Naive B cell (primary cell): ENCODE results near the gene EXOC6B. TPM values are rescaled to one million over a fixed set of nuclear protein-coding genes. Genes with fewer than 3 reads are reported as not detected.

Experiments used
- ATAC-seq, 2 donors: fragments of 150-1000 bp; cut with Tn5 transposase; 2 replicates each; pipeline ENCODE4 v1.10.0; 2021; ENCODE audit warnings: low read depth in 2 of 2, mild to moderate bottlenecking in 2 of 2, moderate library complexity in 2 of 2
- DNase-seq: peaks from one replicate; pipeline ENCODE4 v3.0.0; 2022
- H3K27ac Mint-ChIP-seq, 6 donors: one replicate each; pipeline ENCODE4 v1.8.0; 2020 to 2022; ENCODE audit warnings: mild to moderate bottlenecking in 6 of 6, mixed read lengths in 6 of 6, moderate library complexity in 5 of 6, inconsistent platforms in 2 of 6
- H3K27me3 Mint-ChIP-seq, 3 donors: one replicate each; pipeline ENCODE4 v1.8.0; 2021 to 2022; ENCODE audit warnings: mixed read lengths in 3 of 3, mild to moderate bottlenecking in 1 of 3
- H3K36me3 Mint-ChIP-seq, 2 donors: one replicate each; pipeline ENCODE4 v1.8.0; 2020 to 2022; ENCODE audit warnings: mixed read lengths in 2 of 2, inconsistent platforms in 1 of 2, mild to moderate bottlenecking in 1 of 2
- H3K4me1 Mint-ChIP-seq, 3 donors: one replicate each; pipeline ENCODE4 v1.8.0; 2020 to 2022; ENCODE audit warnings: mixed read lengths in 3 of 3, inconsistent platforms in 1 of 3, mild to moderate bottlenecking in 1 of 3, moderate library complexity in 1 of 3
- H3K4me3 Mint-ChIP-seq, 8 donors: one replicate each; pipeline ENCODE4 v1.8.0; 2020 to 2022; ENCODE audit warnings: mild to moderate bottlenecking in 8 of 8, mixed read lengths in 8 of 8, moderate library complexity in 8 of 8, inconsistent platforms in 2 of 8
- H3K9me3 Mint-ChIP-seq, 7 donors: one replicate each; pipeline ENCODE4 v1.8.0; 2020 to 2022; ENCODE audit warnings: mixed read lengths in 7 of 7, mild to moderate bottlenecking in 5 of 7, inconsistent platforms in 2 of 7, moderate library complexity in 1 of 7
- polyA plus RNA-seq, 6 donors: library from polyadenylated mRNA; unstranded; fragments of 300-500 nt; fragmentation: Illumina TruSeq; gene quantifications; one replicate each; pipeline ENCODE4 v1.2.3, GENCODE V29; 2021; ENCODE audit warnings: low read depth in 6 of 6

The EXOC6B gene
- polyA plus RNA-seq, 6 donors from 2014 or later, result 1.8 to 3.0 (median 2.6) TPM; not detected in 1

- peaks cover 0 to 18% (median 3%) of the 10 kb centered on the region in 7 donors for H3K9me3 Mint-ChIP-seq
- no peak for ATAC-seq
- H3K36me3 Mint-ChIP-seq, result peaks cover 4 to 17% of the 10 kb centered on the region in 2 donors
- DNase-seq, result no peak
- no peak overlapping the region for H3K4me3 Mint-ChIP-seq
- no peak overlapping the region for H3K27ac Mint-ChIP-seq
- no peaks in the 10 kb centered on the region for H3K4me1 Mint-ChIP-seq
- no peaks in the 10 kb centered on the region for H3K27me3 Mint-ChIP-seq
Measured at GRCh38 chr2:72172478-72172877, 653.4 kb downstream of the EXOC6B start.

GRCh38 chr2:72166279-72166678 is 659.6 kb downstream of the EXOC6B start:
- Mint-ChIP-seq H3K36me3 (no peaks in the 10 kb centered on the region), H3K9me3 (peaks cover 0 to 18% (median 3%) of the 10 kb centered on the region in 7 donors), H3K4me3 (no peak overlapping the region), H3K4me1 (no peaks in the 10 kb centered on the region), H3K27me3 (peaks cover 18 to 26% (median 24%) of the 10 kb centered on the region in 3 donors), H3K27ac (no peak overlapping the region)
- ATAC-seq (no peak), DNase-seq (no peak)

DNA sequence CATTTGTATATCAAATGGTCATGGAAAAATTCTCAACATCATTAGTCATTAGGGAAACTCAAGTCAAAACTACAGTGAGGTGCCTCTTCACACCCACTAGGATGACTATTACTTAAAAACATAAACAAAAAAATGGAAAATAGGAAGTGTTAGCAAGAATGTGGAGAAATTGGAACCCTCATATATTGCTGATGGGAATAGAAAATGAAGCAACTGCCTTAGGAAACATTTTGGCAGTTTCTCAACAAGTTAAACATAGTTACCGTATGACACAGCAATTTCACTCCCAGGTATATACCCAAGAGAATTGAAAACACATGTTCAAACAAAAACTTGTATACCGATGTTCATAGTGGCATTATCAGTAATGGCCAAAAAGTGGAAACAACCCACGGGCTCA is 660.0 kb downstream of the EXOC6B start:
- Mint-ChIP-seq H3K4me1 (no peaks in the 10 kb centered on the region), H3K27me3 (peaks cover 23 to 31% (median 29%) of the 10 kb centered on the region in 3 donors), H3K4me3 (no peak overlapping the region), H3K36me3 (no peaks in the 10 kb centered on the region), H3K27ac (no peak overlapping the region), H3K9me3 (peaks cover 0 to 18% (median 3%) of the 10 kb centered on the region in 7 donors)
- no peak for ATAC-seq
- DNase-seq, result no peak

- Mint-ChIP-seq H3K4me3 (no peak overlapping the region), H3K4me1 (no peaks in the 10 kb centered on the region), H3K9me3 (no peaks in the 10 kb centered on the region), H3K27ac (no peak overlapping the region), H3K27me3 (peaks cover 36 to 44% (median 39%) of the 10 kb centered on the region in 3 donors), H3K36me3 (no peaks in the 10 kb centered on the region)
- ATAC-seq, result no peak
- no peak for DNase-seq
Measured at GRCh38 chr2:72162574-72162973, 663.3 kb downstream of the EXOC6B start.

GRCh38 chr2:72159211-72159993 is 666.4 kb downstream of the EXOC6B start:
- Mint-ChIP-seq H3K4me3 (no peak overlapping the region), H3K9me3 (peaks cover 0 to 3% (median 0%) of the 10 kb centered on the region in 7 donors)

GRCh38 chr2:72157871-72158771 is 667.7 kb downstream of the EXOC6B start:
- no peak overlapping the region for H3K4me3 Mint-ChIP-seq
- peaks cover 0 to 3% (median 0%) of the 10 kb centered on the region in 7 donors for H3K9me3 Mint-ChIP-seq
- H3K4me1 Mint-ChIP-seq, result no peaks in the 10 kb centered on the region
- no peaks in the 10 kb centered on the region for H3K36me3 Mint-ChIP-seq
- no peak for DNase-seq
- no peak for ATAC-seq
- no peak overlapping the region for H3K27ac Mint-ChIP-seq
- peaks cover 41 to 71% (median 62%) of the 10 kb centered on the region in 3 donors for H3K27me3 Mint-ChIP-seq

More at GRCh38 chr2:72159211-72159993, 666.4 kb downstream of the EXOC6B start:
- no peaks in the 10 kb centered on the region for H3K4me1 Mint-ChIP-seq
- no peak for ATAC-seq
- no peak for DNase-seq
- no peaks in the 10 kb centered on the region for H3K36me3 Mint-ChIP-seq
- peaks cover 43 to 65% (median 54%) of the 10 kb centered on the region in 3 donors for H3K27me3 Mint-ChIP-seq
- H3K27ac Mint-ChIP-seq, result peak overlapping the region in 1 of 6 donors; percentile 7

DNA sequence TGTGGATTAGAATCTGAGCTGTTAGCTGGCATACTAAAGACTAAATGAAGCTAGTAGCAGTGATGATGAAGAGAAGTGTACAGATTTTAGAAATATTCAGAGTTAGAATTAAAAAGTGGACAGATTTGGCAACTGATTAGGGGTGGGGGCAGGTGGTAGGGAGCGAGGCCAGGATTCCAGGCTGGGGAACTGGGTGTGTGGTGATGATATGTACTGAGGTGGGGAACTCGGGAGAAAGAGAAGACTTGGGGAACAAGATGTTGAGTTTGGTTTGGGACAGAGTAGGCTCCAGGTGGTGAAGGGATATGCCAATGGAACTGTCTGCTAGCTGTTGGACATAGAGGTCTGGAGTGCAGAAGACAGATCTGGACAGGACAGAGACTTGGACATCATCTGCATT is 669.0 kb downstream of the EXOC6B start:
- no peak overlapping the region for H3K27ac Mint-ChIP-seq
- H3K9me3 Mint-ChIP-seq, result peaks cover 0 to 3% (median 0%) of the 10 kb centered on the region in 7 donors
- H3K4me1 Mint-ChIP-seq, result no peaks in the 10 kb centered on the region
- ATAC-seq (no peak), DNase-seq (no peak)
- H3K36me3 Mint-ChIP-seq, result no peaks in the 10 kb centered on the region
- no peak overlapping the region for H3K4me3 Mint-ChIP-seq
- H3K27me3 Mint-ChIP-seq, result peaks cover 44 to 75% (median 68%) of the 10 kb centered on the region in 3 donors

DNA sequence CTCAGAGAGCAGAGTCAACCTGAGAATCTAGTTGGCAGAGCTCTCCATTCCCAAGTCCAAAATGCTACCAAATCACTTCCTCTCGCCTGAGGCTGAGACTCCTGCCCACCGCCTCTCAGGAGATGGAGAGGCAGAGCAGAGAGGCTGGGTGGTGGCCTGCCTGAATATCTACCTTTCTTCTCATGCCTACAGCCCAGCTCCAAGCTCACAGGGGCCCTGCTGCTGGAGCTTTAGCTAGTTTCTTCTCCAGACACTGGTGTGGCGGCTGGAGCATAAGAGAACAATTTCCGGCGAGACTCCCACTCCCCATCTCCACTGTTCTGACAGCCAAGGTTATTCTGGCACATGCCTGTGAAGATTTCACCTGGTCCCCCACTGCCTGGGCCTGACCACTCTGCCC is 670.1 kb downstream of the EXOC6B start:
- Mint-ChIP-seq H3K4me3 (no peak overlapping the region), H3K4me1 (no peaks in the 10 kb centered on the region), H3K9me3 (peaks cover 0 to 3% (median 0%) of the 10 kb centered on the region in 7 donors), H3K36me3 (no peaks in the 10 kb centered on the region), H3K27me3 (peaks cover 37 to 75% (median 69%) of the 10 kb centered on the region in 3 donors), H3K27ac (no peak overlapping the region)
- DNase-seq, result no peak
- no peak for ATAC-seq

DNA sequence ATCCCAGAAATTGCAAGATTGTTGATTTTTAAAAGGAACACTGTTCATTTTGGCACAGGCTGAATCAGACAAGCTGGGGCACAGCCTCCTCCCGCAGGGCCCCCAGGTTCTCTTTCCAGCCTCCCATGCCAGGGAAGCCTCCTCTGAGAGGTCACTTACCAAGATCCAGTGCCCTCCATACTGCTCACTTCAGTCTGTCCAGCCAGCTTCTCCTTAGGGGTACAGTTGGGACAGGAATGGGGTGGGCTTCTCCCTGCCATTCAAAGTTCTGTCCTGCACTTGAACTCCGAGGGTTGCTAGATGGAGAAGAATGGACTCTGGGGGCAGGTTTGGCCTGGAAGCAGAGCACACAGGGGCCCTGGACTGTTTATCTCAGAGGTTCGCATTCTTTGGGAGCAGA is 670.7 kb downstream of the EXOC6B start:
- H3K36me3 Mint-ChIP-seq, result peaks cover 0 to 3% of the 10 kb centered on the region in 2 donors
- peaks cover 39 to 75% (median 69%) of the 10 kb centered on the region in 3 donors for H3K27me3 Mint-ChIP-seq
- H3K9me3 Mint-ChIP-seq, result peaks cover 0 to 3% (median 0%) of the 10 kb centered on the region in 7 donors
- no peak overlapping the region for H3K27ac Mint-ChIP-seq
- peaks cover 5% of the 10 kb centered on the region in 3 donors for H3K4me1 Mint-ChIP-seq
- DNase-seq, result no peak
- no peak overlapping the region for H3K4me3 Mint-ChIP-seq
- no peak for ATAC-seq

- H3K27ac Mint-ChIP-seq, result no peak overlapping the region
- no peak for ATAC-seq
- peaks cover 40 to 75% (median 69%) of the 10 kb centered on the region in 3 donors for H3K27me3 Mint-ChIP-seq
- peaks cover 0 to 9% of the 10 kb centered on the region in 2 donors for H3K36me3 Mint-ChIP-seq
- H3K4me1 Mint-ChIP-seq, result peaks cover 12% of the 10 kb centered on the region in 3 donors
- H3K4me3 Mint-ChIP-seq, result no peak overlapping the region
- H3K9me3 Mint-ChIP-seq, result peaks cover 0 to 3% (median 0%) of the 10 kb centered on the region in 7 donors
- no peak for DNase-seq
Measured at GRCh38 chr2:72154386-72154975, 671.4 kb downstream of the EXOC6B start.

- H3K9me3 Mint-ChIP-seq, result peaks cover 0 to 3% (median 0%) of the 10 kb centered on the region in 7 donors
- peaks cover 17 to 18% (median 17%) of the 10 kb centered on the region in 3 donors for H3K4me1 Mint-ChIP-seq
- H3K27ac Mint-ChIP-seq, result no peak overlapping the region
- DNase-seq (no peak), ATAC-seq (no peak)
- peaks cover 0 to 14% of the 10 kb centered on the region in 2 donors for H3K36me3 Mint-ChIP-seq
- H3K27me3 Mint-ChIP-seq, result peaks cover 46 to 80% (median 75%) of the 10 kb centered on the region in 3 donors
- H3K4me3 Mint-ChIP-seq, result peak overlapping the region in 1 of 8 donors; percentile 69
Measured at GRCh38 chr2:72153924-72154323, 671.9 kb downstream of the EXOC6B start.

DNA sequence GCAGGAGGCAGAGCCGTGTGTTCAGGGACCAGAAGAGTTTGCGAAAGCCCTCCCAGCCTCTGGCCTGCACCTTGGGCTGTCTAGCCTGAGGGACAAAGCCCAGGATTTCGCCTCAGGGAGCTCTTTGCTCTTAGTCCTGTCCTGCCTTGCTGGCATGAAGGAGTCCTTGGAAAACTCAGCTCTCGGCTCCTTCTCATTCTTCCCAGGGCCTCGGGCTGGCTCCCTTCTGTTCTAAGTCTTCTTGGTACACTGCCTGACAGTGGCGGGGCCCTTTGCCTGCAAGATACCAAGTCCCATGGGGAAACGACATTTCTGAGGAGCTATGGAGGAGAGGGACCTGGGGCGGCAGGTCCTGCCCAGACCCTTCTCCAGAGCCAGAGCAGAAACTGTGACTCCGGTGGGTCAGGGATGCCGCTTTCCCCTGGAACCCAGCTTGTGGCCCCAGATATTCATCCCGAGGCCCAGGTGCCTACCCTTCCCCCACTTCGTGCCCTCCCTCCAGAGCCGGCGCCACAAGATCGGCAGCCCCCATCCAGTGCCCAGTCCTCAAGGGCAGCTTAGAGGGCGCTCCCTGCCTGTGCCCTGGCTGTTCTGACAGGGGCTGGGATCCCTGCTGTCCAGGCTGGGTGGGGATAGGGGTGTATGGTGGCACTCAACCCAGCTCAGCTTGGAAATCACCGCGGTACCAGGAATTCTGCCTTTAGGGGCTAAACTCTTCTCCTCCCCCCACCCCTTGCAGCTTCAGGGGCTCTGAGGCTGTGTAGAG is 672.6 kb downstream of the EXOC6B start:
- DNase-seq (no peak), ATAC-seq (no peak)
- peaks cover 20 to 22% (median 22%) of the 10 kb centered on the region in 3 donors for H3K4me1 Mint-ChIP-seq
- H3K4me3 Mint-ChIP-seq, result no peak overlapping the region
- H3K9me3 Mint-ChIP-seq, result peaks cover 0 to 3% (median 0%) of the 10 kb centered on the region in 7 donors
- H3K36me3 Mint-ChIP-seq, result peaks cover 0 to 14% of the 10 kb centered on the region in 2 donors
- H3K27ac Mint-ChIP-seq, result peak overlapping the region in 1 of 6 donors; percentile 52
- peaks cover 51 to 87% (median 81%) of the 10 kb centered on the region in 3 donors for H3K27me3 Mint-ChIP-seq
